Activated T-helper 2 cell treated with anti-CD3 and anti-CD28 coated beads, Interferon-gamma antibody, Interleukin-2, Interleukin-4, amounts not matched to agents 10 μg/mL and 5 μg/mL and 100 μg/mL, durations not matched to agents 14 hours and 24 hours and 36 hours (primary cell): ENCODE results near the gene METTL26. TPM values are rescaled to one million over a fixed set of nuclear protein-coding genes. Genes with fewer than 3 reads are reported as not detected.

Experiments
- DNase-seq: peaks from one replicate; pipeline ENCODE4 v3.0.0; 2021; ENCODE audit warnings: low spot score
- H3K27ac Mint-ChIP-seq: one replicate; pipeline ENCODE4 v1.8.0; 2021; ENCODE audit warnings: mixed read lengths
- H3K27me3 Mint-ChIP-seq: one replicate; pipeline ENCODE4 v1.8.0; 2021; ENCODE audit warnings: low read depth, mixed read lengths
- H3K36me3 Mint-ChIP-seq: one replicate; pipeline ENCODE4 v1.8.0; 2021; ENCODE audit warnings: low read depth, mixed read lengths
- H3K4me1 Mint-ChIP-seq: one replicate; pipeline ENCODE4 v1.8.0; 2021; ENCODE audit warnings: low read depth, mixed read lengths
- H3K4me3 Mint-ChIP-seq: one replicate; pipeline ENCODE4 v1.8.0; 2021; ENCODE audit warnings: low read depth, mild to moderate bottlenecking, moderate library complexity, mixed read lengths
- H3K9me3 Mint-ChIP-seq: one replicate; pipeline ENCODE4 v1.8.0; 2021; ENCODE audit warnings: mixed read lengths
- intact Hi-C: fragments of 100-400 bp; cut with micrococcal nuclease; formaldehyde crosslinking; loops from one replicate; pipeline ENCODE4 v1.15.1; 2023
- total RNA-seq: library from RNA; stranded (reverse); gene quantifications from 2 replicates; pipeline ENCODE4 v1.2.3, GENCODE V29; 2022

The METTL26 gene
- total RNA-seq, 1 donor from 2014 or later, result 131 TPM

DNA sequence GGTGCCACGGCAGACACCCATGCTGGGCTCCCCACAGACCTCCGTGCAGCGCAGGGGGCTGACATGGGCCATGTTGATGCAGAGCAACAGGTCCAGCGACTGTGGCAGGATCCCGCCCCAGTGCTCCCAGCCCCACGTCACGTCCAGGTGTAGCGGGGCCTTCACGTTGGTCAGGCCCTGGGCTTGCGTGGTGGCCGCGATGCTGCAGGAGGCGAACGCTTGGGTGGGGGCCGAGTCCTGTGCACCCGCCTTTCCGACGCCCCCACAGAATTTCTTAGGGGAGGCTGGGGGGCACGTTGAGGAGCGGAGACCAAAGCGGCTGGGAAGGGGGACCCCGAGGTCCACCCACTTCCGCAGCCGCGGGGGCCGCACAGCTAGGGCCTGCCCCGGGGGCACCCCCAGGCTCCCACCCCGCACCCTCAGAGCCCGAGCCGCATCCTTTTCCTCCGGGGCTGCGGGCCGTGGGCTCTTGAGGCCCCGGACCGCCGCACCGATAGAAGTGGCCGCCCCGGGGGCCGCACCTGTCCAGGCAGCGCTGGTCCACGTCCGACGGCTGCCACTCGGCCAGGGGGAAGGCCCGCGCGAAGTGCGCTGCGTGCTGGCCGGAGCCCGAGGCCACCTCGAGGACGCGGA is 416 bp downstream of the METTL26 start:
- DNase-seq, result no peak
- Mint-ChIP-seq H3K4me1 (peaks cover 8% of the 10 kb centered on the region), H3K4me3 (peak overlapping the region; percentile 90), H3K36me3 (peaks cover 8% of the 10 kb centered on the region), H3K27ac (no peak overlapping the region), H3K27me3 (no peaks in the 10 kb centered on the region), H3K9me3 (no peaks in the 10 kb centered on the region)
- intact Hi-C loops, result loop anchor here (1.0 to 5.0 kb wide), 3 partner anchors 46 to 108 kb away; partner anchors contain the start of genes CAPN15, JMJD8 and STUB1

DNA sequence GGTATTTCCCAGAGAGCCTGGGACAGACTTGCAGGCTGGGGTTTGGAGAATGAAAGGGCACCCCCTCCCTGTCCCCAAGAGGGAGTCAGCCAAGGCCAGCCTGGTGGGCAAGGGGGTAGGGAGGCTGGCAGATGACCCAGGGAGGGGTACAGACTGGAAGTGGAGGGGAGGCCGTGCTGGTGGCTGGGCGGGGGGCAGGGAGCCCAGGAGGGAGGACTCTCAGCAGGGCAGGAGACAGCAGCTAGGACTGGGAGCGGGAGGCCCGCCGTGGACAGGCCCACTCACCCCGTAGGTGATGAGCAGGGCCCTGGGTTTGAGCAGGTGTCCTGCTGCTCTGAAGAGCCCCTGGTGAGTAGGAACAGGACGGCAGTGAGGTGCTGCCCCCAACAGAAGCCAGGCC is 1.1 kb downstream of the METTL26 start:
- peaks cover 8% of the 10 kb centered on the region for H3K36me3 Mint-ChIP-seq
- peaks cover 5% of the 10 kb centered on the region for H3K4me1 Mint-ChIP-seq
- H3K27ac Mint-ChIP-seq, result peak overlapping the region; percentile 64
- no peaks in the 10 kb centered on the region for H3K27me3 Mint-ChIP-seq
- H3K4me3 Mint-ChIP-seq, result peak overlapping the region; percentile 74
- intact Hi-C loops, result loop anchor here (5.0 kb wide), 2 partner anchors 47 to 108 kb away; partner anchors contain the start of genes CAPN15, JMJD8 and STUB1
- no peak for DNase-seq
- H3K9me3 Mint-ChIP-seq, result no peaks in the 10 kb centered on the region

DNA sequence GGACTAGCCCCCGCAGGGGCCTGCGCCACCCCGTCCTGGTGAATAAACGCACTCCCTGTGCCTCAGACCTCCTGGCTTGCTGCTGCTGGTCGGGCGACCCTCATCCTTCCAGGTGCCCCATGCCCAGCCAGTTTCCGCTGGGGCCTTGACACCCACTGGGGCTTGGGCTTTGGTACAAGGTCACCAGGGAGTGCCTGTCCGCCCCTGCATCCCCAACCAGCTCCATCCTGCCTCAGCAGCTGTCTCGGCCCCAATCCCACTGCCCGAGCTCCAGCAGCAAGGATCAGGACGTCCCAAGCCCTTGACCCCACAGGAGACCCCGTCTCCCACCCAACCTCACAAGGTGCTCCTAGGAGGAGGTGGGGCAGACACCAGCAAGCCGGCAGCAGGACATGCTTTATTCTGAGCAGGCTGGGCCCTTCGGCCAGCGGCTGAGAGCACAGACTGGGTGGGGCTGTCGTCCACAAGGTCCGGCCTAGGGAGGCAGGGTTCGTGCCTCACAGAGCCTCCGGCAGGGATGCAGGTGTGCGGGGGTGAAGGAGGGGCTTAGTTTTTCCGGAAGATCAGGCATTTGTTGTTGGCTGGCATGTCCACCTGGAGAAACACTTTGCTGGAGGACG is 1.9 kb downstream of the METTL26 start:
- H3K27me3 Mint-ChIP-seq, result no peaks in the 10 kb centered on the region
- intact Hi-C loops, result no loop called here
- peak overlapping the region; percentile 74 for H3K4me3 Mint-ChIP-seq
- H3K9me3 Mint-ChIP-seq, result no peaks in the 10 kb centered on the region
- peaks cover 5% of the 10 kb centered on the region for H3K4me1 Mint-ChIP-seq
- no peak for DNase-seq
- no peak overlapping the region for H3K27ac Mint-ChIP-seq
- peaks cover 8% of the 10 kb centered on the region for H3K36me3 Mint-ChIP-seq

DNA sequence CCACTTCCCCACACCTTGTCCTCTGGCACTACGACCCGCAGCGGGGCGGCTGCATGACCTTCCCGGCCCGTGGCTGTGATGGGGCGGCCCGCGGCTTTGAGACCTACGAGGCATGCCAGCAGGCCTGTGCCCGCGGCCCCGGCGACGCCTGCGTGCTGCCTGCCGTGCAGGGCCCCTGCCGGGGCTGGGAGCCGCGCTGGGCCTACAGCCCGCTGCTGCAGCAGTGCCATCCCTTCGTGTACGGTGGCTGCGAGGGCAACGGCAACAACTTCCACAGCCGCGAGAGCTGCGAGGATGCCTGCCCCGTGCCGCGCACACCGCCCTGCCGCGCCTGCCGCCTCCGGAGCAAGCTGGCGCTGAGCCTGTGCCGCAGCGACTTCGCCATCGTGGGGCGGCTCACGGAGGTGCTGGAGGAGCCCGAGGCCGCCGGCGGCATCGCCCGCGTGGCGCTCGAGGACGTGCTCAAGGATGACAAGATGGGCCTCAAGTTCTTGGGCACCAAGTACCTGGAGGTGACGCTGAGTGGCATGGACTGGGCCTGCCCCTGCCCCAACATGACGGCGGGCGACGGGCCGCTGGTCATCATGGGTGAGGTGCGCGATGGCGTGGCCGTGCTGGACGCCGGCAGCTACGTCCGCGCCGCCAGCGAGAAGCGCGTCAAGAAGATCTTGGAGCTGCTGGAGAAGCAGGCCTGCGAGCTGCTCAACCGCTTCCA is 2.6 kb downstream of the METTL26 start:
- Mint-ChIP-seq H3K4me1 (peaks cover 5% of the 10 kb centered on the region), H3K27me3 (no peaks in the 10 kb centered on the region), H3K4me3 (peak overlapping the region; percentile 74), H3K27ac (no peak overlapping the region), H3K36me3 (peaks cover 8% of the 10 kb centered on the region), H3K9me3 (no peaks in the 10 kb centered on the region)
- intact Hi-C loops, result no loop called here
- DNase-seq, result no peak

DNA sequence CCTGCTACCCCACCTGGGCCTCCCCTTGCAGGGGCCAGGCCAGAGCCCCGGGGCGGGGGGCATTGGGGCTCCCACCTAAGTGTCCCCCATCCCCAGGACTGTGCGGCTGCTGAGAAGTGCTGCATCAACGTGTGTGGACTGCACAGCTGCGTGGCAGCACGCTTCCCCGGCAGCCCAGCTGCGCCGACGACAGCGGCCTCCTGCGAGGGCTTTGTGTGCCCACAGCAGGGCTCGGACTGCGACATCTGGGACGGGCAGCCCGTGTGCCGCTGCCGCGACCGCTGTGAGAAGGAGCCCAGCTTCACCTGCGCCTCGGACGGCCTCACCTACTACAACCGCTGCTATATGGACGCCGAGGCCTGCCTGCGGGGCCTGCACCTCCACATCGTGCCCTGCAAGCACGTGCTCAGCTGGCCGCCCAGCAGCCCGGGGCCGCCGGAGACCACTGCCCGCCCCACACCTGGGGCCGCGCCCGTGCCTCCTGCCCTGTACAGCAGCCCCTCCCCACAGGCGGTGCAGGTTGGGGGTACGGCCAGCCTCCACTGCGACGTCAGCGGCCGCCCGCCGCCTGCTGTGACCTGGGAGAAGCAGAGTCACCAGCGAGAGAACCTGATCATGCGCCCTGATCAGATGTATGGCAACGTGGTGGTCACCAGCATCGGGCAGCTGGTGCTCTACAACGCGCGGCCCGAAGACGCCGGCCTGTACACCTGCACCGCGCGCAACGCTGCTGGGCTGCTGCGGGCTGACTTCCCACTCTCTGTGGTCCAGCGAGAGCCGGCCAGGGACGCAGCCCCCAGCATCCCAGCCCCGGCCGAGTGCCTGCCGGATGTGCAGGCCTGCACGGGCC is 3.4 kb downstream of the METTL26 start:
- Mint-ChIP-seq H3K36me3 (peaks cover 8% of the 10 kb centered on the region), H3K4me1 (peaks cover 5% of the 10 kb centered on the region), H3K9me3 (no peaks in the 10 kb centered on the region), H3K27me3 (no peaks in the 10 kb centered on the region), H3K4me3 (no peak overlapping the region), H3K27ac (no peak overlapping the region)
- no peak for DNase-seq
- intact Hi-C loops, result no loop called here

DNA sequence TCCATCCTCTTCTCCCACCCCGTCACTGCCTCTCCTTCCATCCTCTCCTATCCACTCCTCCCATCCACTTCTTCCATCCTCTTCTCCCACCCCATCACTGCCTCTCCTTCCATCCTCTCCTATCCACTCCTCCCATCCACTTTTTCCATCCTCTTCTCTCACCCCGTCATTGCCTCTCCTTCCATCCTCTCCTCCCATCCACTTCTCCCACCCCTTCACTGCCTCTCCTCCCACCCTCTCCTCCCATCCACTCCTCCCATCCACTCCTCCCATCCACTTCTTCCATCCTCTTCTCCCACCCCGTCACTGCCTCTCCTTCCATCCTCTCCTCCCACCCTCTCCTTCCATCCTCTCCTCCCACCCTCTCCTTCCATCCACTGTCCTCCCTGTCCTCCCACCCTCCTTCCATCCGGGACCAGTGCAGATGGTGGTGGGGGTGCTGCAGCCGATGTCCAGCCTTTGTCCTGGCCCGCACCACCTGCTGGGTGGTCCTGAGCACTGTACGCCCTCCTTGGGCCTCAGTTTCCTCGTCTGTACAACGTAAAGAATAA is 4.2 kb downstream of the METTL26 start:
- H3K9me3 Mint-ChIP-seq, result no peaks in the 10 kb centered on the region
- DNase-seq, result no peak
- H3K36me3 Mint-ChIP-seq, result peaks cover 8% of the 10 kb centered on the region
- peaks cover 4% of the 10 kb centered on the region for H3K4me1 Mint-ChIP-seq
- intact Hi-C loops, result no loop called here
- H3K27me3 Mint-ChIP-seq, result no peaks in the 10 kb centered on the region
- no peak overlapping the region for H3K27ac Mint-ChIP-seq
- no peak overlapping the region for H3K4me3 Mint-ChIP-seq

DNA sequence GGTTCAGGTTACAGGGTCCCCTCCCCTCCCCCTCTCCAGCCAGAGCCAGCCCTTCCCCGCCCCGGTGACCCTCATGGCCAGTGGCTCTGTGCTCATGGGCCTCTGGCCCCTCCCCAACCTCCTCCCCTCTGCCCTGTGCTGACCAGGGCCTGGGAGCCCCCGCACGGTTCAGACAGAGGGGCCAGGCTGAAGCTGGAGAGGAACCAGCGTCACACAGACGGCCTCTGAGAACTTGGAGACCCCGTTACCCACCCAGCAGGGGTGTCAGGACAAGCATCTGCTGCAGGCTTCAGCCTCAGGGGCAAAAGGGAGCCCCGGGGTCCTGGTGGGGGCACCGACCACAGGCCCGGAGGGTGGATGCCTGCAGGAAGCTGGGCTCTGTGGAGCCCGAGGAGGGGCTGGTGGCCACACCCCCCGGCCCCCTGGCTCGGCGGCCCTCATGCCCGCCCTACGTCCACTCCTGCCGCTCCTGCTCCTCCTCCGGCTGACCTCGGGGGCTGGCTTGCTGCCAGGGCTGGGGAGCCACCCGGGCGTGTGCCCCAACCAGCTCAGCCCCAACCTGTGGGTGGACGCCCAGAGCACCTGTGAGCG is 5.2 kb downstream of the METTL26 start, which contains the start of gene WFIKKN1:
Gene WFIKKN1 (plus strand): TSS at position 171 of the 591 bp plus-strand sequence. CDS start 269 bp downstream, at position 440.
- Mint-ChIP-seq H3K4me3 (no peak within 1 kb of the TSS), H3K9me3 (no peaks in the 10 kb centered on the region), H3K27ac (no peak within 1 kb of the TSS), H3K36me3 (peaks cover 8% of the 10 kb centered on the region), H3K4me1 (peaks cover 4% of the 10 kb centered on the region), H3K27me3 (no peaks in the 10 kb centered on the region)
- intact Hi-C loops, result no loop called here
- DNase-seq, result no peak

DNA sequence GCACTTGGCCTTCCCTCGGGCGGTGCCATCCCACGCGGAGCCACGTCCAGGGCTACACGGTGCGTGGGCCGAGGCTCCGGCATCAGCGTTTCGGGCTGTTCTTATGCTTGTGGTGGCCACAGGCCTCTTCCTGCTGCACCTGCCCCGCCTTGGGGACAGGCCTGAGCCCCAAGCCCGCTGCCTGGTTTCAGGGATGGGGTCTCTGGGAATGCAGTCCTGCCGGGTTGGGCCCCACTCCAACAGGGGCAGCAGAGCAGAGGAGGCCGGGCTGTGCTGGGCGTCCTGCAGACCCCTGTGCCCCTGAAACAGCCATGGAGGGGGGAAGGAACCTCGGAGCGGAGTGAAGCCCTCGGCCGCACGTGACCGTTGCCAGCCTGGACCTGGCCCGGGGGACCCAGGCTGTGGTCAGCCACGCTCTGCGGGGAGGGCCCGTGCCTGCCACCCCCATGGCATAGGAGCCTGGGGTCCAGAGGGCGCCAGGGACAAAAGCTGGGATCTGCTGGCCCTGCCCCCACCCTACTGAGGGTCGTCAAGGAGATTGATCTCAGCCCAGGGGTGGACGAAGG is 5.8 kb downstream of the METTL26 start:
- Mint-ChIP-seq H3K4me1 (peaks cover 4% of the 10 kb centered on the region), H3K36me3 (peaks cover 8% of the 10 kb centered on the region), H3K9me3 (no peaks in the 10 kb centered on the region), H3K27ac (no peak overlapping the region), H3K4me3 (no peak overlapping the region), H3K27me3 (no peaks in the 10 kb centered on the region)
- DNase-seq, result no peak
- intact Hi-C loops, result no loop called here

DNA sequence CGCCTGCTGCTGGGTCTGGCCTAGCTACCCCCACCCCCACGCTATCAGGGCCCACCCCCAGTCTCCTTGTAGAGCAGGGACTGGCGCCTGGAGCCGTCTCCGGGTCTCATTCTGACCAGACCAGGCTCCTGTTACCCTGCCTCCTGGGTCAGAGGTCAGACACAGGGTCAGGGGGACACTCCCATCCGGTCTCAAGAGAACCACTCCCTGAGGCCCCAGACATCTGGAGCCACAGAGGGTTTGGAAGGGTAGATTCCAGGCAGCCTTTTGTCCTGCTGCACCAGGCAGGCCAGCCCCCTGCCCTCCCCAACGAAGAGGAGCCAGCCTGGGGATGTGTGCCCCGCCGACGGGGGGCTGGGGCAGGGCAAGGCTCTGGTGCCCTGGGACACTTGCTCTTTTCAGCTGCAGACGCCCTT is 6.3 kb downstream of the METTL26 start:
- Mint-ChIP-seq H3K27me3 (no peaks in the 10 kb centered on the region), H3K4me3 (no peak overlapping the region), H3K4me1 (peaks cover 2% of the 10 kb centered on the region), H3K9me3 (no peaks in the 10 kb centered on the region), H3K27ac (no peak overlapping the region), H3K36me3 (peaks cover 7% of the 10 kb centered on the region)
- intact Hi-C loops, result no loop called here
- no peak for DNase-seq

DNA sequence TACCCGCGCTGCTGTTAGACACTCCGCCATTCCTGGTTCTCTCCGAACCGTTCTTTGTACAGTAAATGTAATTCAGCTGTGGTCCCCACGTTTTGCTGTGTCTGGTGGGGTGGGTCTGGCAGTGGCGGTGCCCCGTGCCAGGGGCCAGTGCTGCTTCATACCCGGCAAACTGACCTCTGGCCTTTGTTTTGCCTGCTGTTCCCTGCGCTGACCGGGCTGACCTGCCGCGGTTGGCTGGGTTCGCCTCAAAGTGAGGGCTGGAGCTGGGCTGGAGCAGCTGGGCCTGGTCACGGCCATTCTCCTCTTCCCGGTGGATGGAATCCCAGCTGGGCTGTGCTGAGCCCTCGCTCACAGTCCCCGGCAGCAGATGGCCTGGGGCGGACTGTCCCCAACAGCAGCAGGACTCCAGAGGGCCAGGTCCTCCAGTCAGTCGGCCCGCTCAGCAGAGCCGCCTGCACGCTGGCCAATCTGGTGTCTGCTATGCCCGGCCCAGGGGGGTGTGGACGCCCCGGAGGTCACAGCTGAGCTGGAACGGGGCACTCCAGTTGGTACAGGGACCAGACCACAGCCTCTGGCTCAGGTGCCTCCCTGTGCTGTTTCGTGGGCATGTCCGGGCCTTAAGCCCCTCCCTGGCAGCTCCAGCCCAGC is 6.8 kb downstream of the METTL26 start:
- H3K36me3 Mint-ChIP-seq, result peaks cover 4% of the 10 kb centered on the region
- no peak overlapping the region for H3K4me3 Mint-ChIP-seq
- no peaks in the 10 kb centered on the region for H3K4me1 Mint-ChIP-seq
- intact Hi-C loops, result no loop called here
- H3K27me3 Mint-ChIP-seq, result no peaks in the 10 kb centered on the region
- H3K27ac Mint-ChIP-seq, result no peak overlapping the region
- no peaks in the 10 kb centered on the region for H3K9me3 Mint-ChIP-seq
- no peak for DNase-seq

DNA sequence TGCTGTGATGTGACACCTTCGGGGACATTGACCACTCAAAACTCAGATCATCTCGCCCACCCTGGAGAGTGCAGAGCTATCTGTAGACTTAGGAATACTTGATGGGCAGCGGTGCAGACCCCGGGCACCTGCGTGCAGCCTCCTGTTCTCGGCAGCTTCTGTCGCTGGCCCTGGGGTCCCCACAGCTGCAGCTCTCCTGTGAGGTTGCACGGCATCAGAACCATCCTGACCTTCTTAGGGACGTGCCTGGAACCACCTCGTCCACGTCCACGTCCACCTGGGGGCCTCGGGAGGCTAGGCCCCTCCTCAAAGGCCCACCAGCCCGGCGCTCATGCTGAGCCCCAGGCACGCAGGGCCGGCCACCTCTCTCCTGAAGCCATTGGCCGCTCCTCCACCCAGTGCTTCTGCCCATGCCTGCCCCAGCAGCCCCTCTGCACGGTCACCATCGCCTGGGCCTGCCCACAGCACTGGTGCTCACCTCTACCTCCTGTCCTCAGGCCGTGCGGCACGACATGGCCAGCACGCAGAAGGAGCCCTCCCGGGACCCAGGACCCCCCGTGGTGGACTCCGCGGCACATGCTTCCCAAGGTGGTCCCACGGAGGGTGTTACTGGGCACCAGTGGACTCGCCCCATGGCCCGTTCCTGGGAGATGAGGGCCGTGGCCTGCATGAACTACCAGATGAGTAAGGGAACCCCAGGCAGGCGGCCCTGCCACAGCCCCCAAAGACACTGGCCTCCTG is 7.6 kb downstream of the METTL26 start:
- H3K9me3 Mint-ChIP-seq, result no peaks in the 10 kb centered on the region
- H3K4me3 Mint-ChIP-seq, result no peak overlapping the region
- intact Hi-C loops, result no loop called here
- H3K36me3 Mint-ChIP-seq, result no peaks in the 10 kb centered on the region
- no peaks in the 10 kb centered on the region for H3K27me3 Mint-ChIP-seq
- H3K27ac Mint-ChIP-seq, result no peak overlapping the region
- H3K4me1 Mint-ChIP-seq, result no peaks in the 10 kb centered on the region
- DNase-seq, result no peak
